Mesenchymal stem cell (in vitro differentiated cells and primary cell): Measurements from ENCODE around the gene ASB1. TPM values are rescaled to one million over a fixed set of nuclear protein-coding genes. Genes with fewer than 3 reads are reported as not detected.
A peak's percentile ranks its signal among the peaks of the same experiment; 100 is the strongest.

Experiments used
- DNase-seq: peaks from one replicate; pipeline ENCODE4 v3.0.0-alpha.2; 2013
- H2AFZ ChIP-seq: one replicate; pipeline ENCODE4 v1.6.1; 2013; ENCODE audit warnings: low read depth, mild to moderate bottlenecking, control low read depth, inconsistent platforms, low read length, moderate library complexity
- H2AK5ac ChIP-seq: 2 replicates; pipeline ENCODE4 v1.6.1; 2013; ENCODE audit warnings: low read length, moderate library complexity, mild to moderate bottlenecking, inconsistent platforms; ENCODE audit not compliant: severe bottlenecking
- H2BK120ac ChIP-seq: one replicate; pipeline ENCODE4 v1.6.1; 2013; ENCODE audit warnings: low read depth, mild to moderate bottlenecking, inconsistent platforms, low read length, moderate library complexity
- H2BK12ac ChIP-seq, 2 experiments: one replicate each; pipeline ENCODE4 v1.6.1; 2013; ENCODE audit warnings: inconsistent platforms in 2 of 2, low read length in 2 of 2, mild to moderate bottlenecking in 2 of 2, moderate library complexity in 2 of 2, control low read depth in 1 of 2
- H2BK15ac ChIP-seq: one replicate; pipeline ENCODE4 v1.6.1; 2013; ENCODE audit warnings: mild to moderate bottlenecking, low read depth, inconsistent platforms; ENCODE audit not compliant: poor library complexity, severe bottlenecking
- H2BK5ac ChIP-seq: 2 replicates; pipeline ENCODE4 v1.6.1; 2013; ENCODE audit warnings: low read depth, mild to moderate bottlenecking, low read length, control low read depth, inconsistent platforms; ENCODE audit not compliant: poor library complexity, severe bottlenecking
- H3K14ac ChIP-seq, 2 experiments: one replicate each; pipeline ENCODE4 v1.6.1; 2013; ENCODE audit warnings: inconsistent platforms in 2 of 2, low read length in 2 of 2, control low read depth in 1 of 2, mild to moderate bottlenecking in 1 of 2, moderate library complexity in 1 of 2
- H3K18ac ChIP-seq, 2 experiments: one replicate each; pipeline ENCODE4 v1.6.1; 2013; ENCODE audit warnings: inconsistent platforms in 2 of 2, low read length in 2 of 2, control low read depth in 1 of 2, low read depth in 1 of 2, mild to moderate bottlenecking in 1 of 2
- H3K23ac ChIP-seq, 2 experiments: one replicate each; pipeline ENCODE4 v1.6.1; 2013; ENCODE audit warnings: inconsistent platforms in 2 of 2, low read length in 2 of 2, mild to moderate bottlenecking in 2 of 2, moderate library complexity in 2 of 2, control low read depth in 1 of 2
- H3K27ac ChIP-seq: 2 replicates; pipeline ENCODE4 v1.5.1; 2013; ENCODE audit warnings: mild to moderate bottlenecking, moderate library complexity, low read length, control low read depth, inconsistent platforms; ENCODE audit not compliant: poor library complexity, severe bottlenecking
- H3K27me3 ChIP-seq, 2 experiments: 2 replicates each; pipeline versions ENCODE4 v1.6.1 to v1.7.0; 2013; ENCODE audit warnings: low read length in 2 of 2, mild to moderate bottlenecking in 2 of 2, moderate library complexity in 2 of 2, control low read depth in 1 of 2, inconsistent platforms in 1 of 2; ENCODE audit not compliant: control insufficient read depth in 1 of 2, insufficient read depth in 1 of 2
- H3K36me3 ChIP-seq, 2 experiments: 2 replicates each; pipeline versions ENCODE4 v1.6.1 to v1.7.0; 2013; ENCODE audit warnings: low read length in 2 of 2, control low read depth in 1 of 2, inconsistent platforms in 1 of 2, low read depth in 1 of 2, mild to moderate bottlenecking in 1 of 2; ENCODE audit not compliant: insufficient read depth in 2 of 2, control insufficient read depth in 1 of 2
- H3K4ac ChIP-seq, 2 experiments: one replicate each; pipeline ENCODE4 v1.6.1; 2013; ENCODE audit warnings: inconsistent platforms in 2 of 2, low read length in 2 of 2, mild to moderate bottlenecking in 2 of 2, moderate library complexity in 2 of 2, control low read depth in 1 of 2, low read depth in 1 of 2
- H3K4me1 ChIP-seq: 2 replicates; pipeline ENCODE4 v1.6.1; 2013; ENCODE audit warnings: low read depth, low read length, control low read depth; ENCODE audit not compliant: control insufficient read depth, insufficient read depth
- H3K4me2 ChIP-seq: 2 replicates; pipeline ENCODE4 v1.6.1; 2013; ENCODE audit warnings: low read length, mild to moderate bottlenecking, inconsistent platforms; ENCODE audit not compliant: poor library complexity, severe bottlenecking
- H3K4me3 ChIP-seq, 2 experiments: 2 replicates each; pipeline versions ENCODE4 v1.5.1 to v1.7.0; 2013; ENCODE audit warnings: low read length in 2 of 2, mild to moderate bottlenecking in 2 of 2, control low read depth in 1 of 2, low read depth in 1 of 2; ENCODE audit not compliant: insufficient read depth in 1 of 2
- H3K79me1 ChIP-seq: replicated peaks from 2 replicates; pipeline ENCODE4 v1.6.1; 2013; ENCODE audit warnings: mild to moderate bottlenecking, control low read depth, low read length, inconsistent platforms; ENCODE audit not compliant: poor library complexity, severe bottlenecking
- H3K9ac ChIP-seq: 2 replicates; pipeline ENCODE4 v1.7.0; 2013; ENCODE audit warnings: mild to moderate bottlenecking, low read length, moderate library complexity
- H3K9me3 ChIP-seq: 2 replicates; pipeline ENCODE4 v1.7.0; 2013; ENCODE audit warnings: mild to moderate bottlenecking, low read length; ENCODE audit not compliant: control insufficient read depth
- H4K8ac ChIP-seq: one replicate; pipeline ENCODE4 v1.6.1; 2013; ENCODE audit warnings: inconsistent platforms, mild to moderate bottlenecking, low read length, moderate library complexity
- H4K91ac ChIP-seq: one replicate; pipeline ENCODE4 v1.6.1; 2013; ENCODE audit warnings: mild to moderate bottlenecking, low read length, inconsistent platforms
- WGBS: methylation state at CpG from one replicate; pipeline ENCODE4 v1.1.7; 2013; ENCODE audit warnings: mixed read lengths; 5-methylcytosine and 5-hydroxymethylcytosine counted together
- polyA plus RNA-seq, 2 experiments: library from polyadenylated mRNA; stranded (reverse); fragments of 200-250 nt; gene quantifications; one replicate each; pipeline ENCODE4 v1.2.3, GENCODE V29; 2013

ASB1 gene, protein sequence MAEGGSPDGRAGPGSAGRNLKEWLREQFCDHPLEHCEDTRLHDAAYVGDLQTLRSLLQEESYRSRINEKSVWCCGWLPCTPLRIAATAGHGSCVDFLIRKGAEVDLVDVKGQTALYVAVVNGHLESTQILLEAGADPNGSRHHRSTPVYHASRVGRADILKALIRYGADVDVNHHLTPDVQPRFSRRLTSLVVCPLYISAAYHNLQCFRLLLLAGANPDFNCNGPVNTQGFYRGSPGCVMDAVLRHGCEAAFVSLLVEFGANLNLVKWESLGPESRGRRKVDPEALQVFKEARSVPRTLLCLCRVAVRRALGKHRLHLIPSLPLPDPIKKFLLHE
- polyA plus RNA-seq (2013, experiment 1 of 2) = 23.1 TPM
- 25.2 TPM for polyA plus RNA-seq (2013, experiment 2 of 2)

GRCh38 chr2:238426568-238427434, at the start of gene ASB1:
Gene ASB1, plus strand, starts transcription at chr2:238426927. Its CDS starts 144 bp downstream, at chr2:238427071.
- Histone ChIP-seq H4K8ac (peak within 1 kb of the TSS; percentile 99), H3K27ac (peak within 1 kb of the TSS; percentile 99), H3K23ac (peak within 1 kb of the TSS; percentile 86 to 92), H3K36me3 (peaks cover 4 to 22% of the 10 kb centered on the region in 2 experiments), H3K4me3 (peak within 1 kb of the TSS; percentile 91 to 94), H4K91ac (peak within 1 kb of the TSS; percentile 97), H2BK120ac (peak within 1 kb of the TSS; percentile 92), H3K27me3 (no peaks in the 10 kb centered on the region), H2AFZ (peak within 1 kb of the TSS; percentile 83), H2BK5ac (peak within 1 kb of the TSS; percentile 96), H3K14ac (peak within 1 kb of the TSS in 1 of 2 experiments; percentile 94), H3K9ac (peak within 1 kb of the TSS; percentile 93), H2BK12ac (peak within 1 kb of the TSS in 1 of 2 experiments; percentile 68), H2BK15ac (peak within 1 kb of the TSS; percentile 88), H3K79me1 (peaks cover 3% of the 10 kb centered on the region), H2AK5ac (no peak within 1 kb of the TSS), H3K18ac (peak within 1 kb of the TSS; percentile 96 to 97), H3K4ac (peak within 1 kb of the TSS; percentile 88 to 92), H3K4me1 (peaks cover 30% of the 10 kb centered on the region), H3K9me3 (peaks cover 7% of the 10 kb centered on the region), H3K4me2 (peak within 1 kb of the TSS; percentile 85)
- under 1% methylated on average over 71 of the region's 104 CpGs for whole genome bisulfite sequencing
- DNase-seq = peak; percentile 85

- Histone ChIP-seq H2BK5ac (no peak overlapping the region), H2BK12ac (no peak overlapping the region), H3K27me3 (no peaks in the 10 kb centered on the region), H3K9me3 (no peaks in the 10 kb centered on the region), H3K4me3 (no peak overlapping the region), H2AFZ (no peak overlapping the region), H2BK120ac (no peak overlapping the region), H3K4me1 (peaks cover 16% of the 10 kb centered on the region), H3K79me1 (peaks cover 10% of the 10 kb centered on the region), H3K4ac (no peak overlapping the region), H3K14ac (no peak overlapping the region), H3K27ac (no peak overlapping the region), H3K36me3 (peaks cover 16 to 22% of the 10 kb centered on the region in 2 experiments), H3K18ac (no peak overlapping the region), H2AK5ac (no peak overlapping the region), H4K8ac (no peak overlapping the region), H3K23ac (no peak overlapping the region), H3K4me2 (no peak overlapping the region), H2BK15ac (no peak overlapping the region), H4K91ac (peak overlapping the region; percentile 2), H3K9ac (no peak overlapping the region)
- 96% methylated on average over 11 of the region's 11 CpGs for WGBS
- DNase-seq = no peak
Measured at GRCh38 chr2:238378230-238379095, 48.3 kb upstream of the ASB1 start.

- H3K9me3 ChIP-seq = no peaks in the 10 kb centered on the region
- 75% methylated on average over 14 of the region's 15 CpGs for whole genome bisulfite sequencing
Measured at GRCh38 chr2:238379096-238379810, 47.5 kb upstream of the ASB1 start.

More at GRCh38 chr2:238379096-238379810, 47.5 kb upstream of the ASB1 start:
- Histone ChIP-seq H3K18ac (no peak overlapping the region), H3K36me3 (peaks cover 16 to 22% of the 10 kb centered on the region in 2 experiments), H2BK15ac (no peak overlapping the region), H2AK5ac (no peak overlapping the region), H2BK12ac (no peak overlapping the region), H3K4ac (no peak overlapping the region), H3K4me1 (peaks cover 16% of the 10 kb centered on the region), H3K4me2 (no peak overlapping the region), H3K79me1 (peaks cover 13% of the 10 kb centered on the region), H3K27ac (no peak overlapping the region), H2AFZ (no peak overlapping the region), H3K27me3 (no peaks in the 10 kb centered on the region), H2BK120ac (no peak overlapping the region), H4K8ac (no peak overlapping the region), H3K9ac (no peak overlapping the region), H3K14ac (no peak overlapping the region), H3K23ac (no peak overlapping the region), H4K91ac (no peak overlapping the region), H2BK5ac (no peak overlapping the region), H3K4me3 (no peak overlapping the region)
- no peak for DNase-seq
